22Rv1 (cell line): ENCODE data around the gene D2HGDH.

Source experiments
- ZFX ChIP-seq: fragments of 450-650 bp; IDR thresholded peaks from 2 replicates; pipeline ENCODE4 v1.6.1; 2017; ENCODE audit warnings: antibody characterized with exemption, borderline replicate concordance
- TF ChIP-seq, protein P1 (sequence below): fragments of 450-650 bp; IDR thresholded peaks from 2 replicates; pipeline ENCODE4 v1.5.1; 2017; ENCODE audit warnings: mild to moderate bottlenecking

GRCh38 chr2:241767464-241768250 lies 33.2 kb downstream of the D2HGDH start:
- TF ChIP-seq, protein P1, sequence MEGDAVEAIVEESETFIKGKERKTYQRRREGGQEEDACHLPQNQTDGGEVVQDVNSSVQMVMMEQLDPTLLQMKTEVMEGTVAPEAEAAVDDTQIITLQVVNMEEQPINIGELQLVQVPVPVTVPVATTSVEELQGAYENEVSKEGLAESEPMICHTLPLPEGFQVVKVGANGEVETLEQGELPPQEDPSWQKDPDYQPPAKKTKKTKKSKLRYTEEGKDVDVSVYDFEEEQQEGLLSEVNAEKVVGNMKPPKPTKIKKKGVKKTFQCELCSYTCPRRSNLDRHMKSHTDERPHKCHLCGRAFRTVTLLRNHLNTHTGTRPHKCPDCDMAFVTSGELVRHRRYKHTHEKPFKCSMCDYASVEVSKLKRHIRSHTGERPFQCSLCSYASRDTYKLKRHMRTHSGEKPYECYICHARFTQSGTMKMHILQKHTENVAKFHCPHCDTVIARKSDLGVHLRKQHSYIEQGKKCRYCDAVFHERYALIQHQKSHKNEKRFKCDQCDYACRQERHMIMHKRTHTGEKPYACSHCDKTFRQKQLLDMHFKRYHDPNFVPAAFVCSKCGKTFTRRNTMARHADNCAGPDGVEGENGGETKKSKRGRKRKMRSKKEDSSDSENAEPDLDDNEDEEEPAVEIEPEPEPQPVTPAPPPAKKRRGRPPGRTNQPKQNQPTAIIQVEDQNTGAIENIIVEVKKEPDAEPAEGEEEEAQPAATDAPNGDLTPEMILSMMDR = no peak
- TF ChIP-seq ZFX = no peak
